Body of pancreas (tissue), 4 donors: ENCODE results near the gene LCN15. TPM values are rescaled to one million over a fixed set of nuclear protein-coding genes. Genes with fewer than 3 reads are reported as not detected.

ENCODE experiments used
- ATAC-seq: fragments of 150-250 bp; one replicate; pipeline ENCODE4 v1.9.1; 2016
- DNase-seq, 4 donors: peaks; one replicate each; pipeline ENCODE4 v3.0.0-alpha.2; 2019
- H3K27ac ChIP-seq, 4 donors: fragments of 200-600 bp; sonication (generic); 1 replicate in 3 of 4; 2 replicates in 1 of 4; pipeline versions ENCODE4 v1.5.1 to v1.6.1; 2016 to 2019; ENCODE audit warnings: mild to moderate bottlenecking in 1 of 4, mixed read lengths in 1 of 4, moderate library complexity in 1 of 4
- H3K27me3 ChIP-seq, 2 donors: fragments of 200-600 bp; sonication (generic); one replicate each; pipeline ENCODE4 v1.6.0; 2016; ENCODE audit warnings: mild to moderate bottlenecking in 1 of 2
- H3K36me3 ChIP-seq, 2 donors: fragments of 200-600 bp; sonication (generic); replicated peaks in 1 of 2; 2 replicates each; pipeline ENCODE4 v1.5.1; 2016; ENCODE audit warnings: low read depth in 2 of 2; ENCODE audit not compliant: insufficient read depth in 1 of 2
- H3K4me1 ChIP-seq: fragments of 200-600 bp; sonication (generic); one replicate; pipeline ENCODE4 v1.6.0; 2016
- H3K4me3 ChIP-seq, 2 donors: fragments of 200-600 bp; sonication (generic); 1 replicate in 1 of 2; 2 replicates in 1 of 2; pipeline ENCODE4 v1.5.1; 2016 to 2019
- H3K9me3 ChIP-seq, 3 donors: fragments of 200-600 bp; sonication (generic); 1 replicate in 2 of 3; 2 replicates in 1 of 3; pipeline ENCODE4 v1.5.1; 2016
- POLR2A ChIP-seq, 3 donors: fragments of 450-650 bp; IDR thresholded peaks; one replicate each; pipeline ENCODE4 v1.6.1; 2016; ENCODE audit warnings: antibody characterized with exemption in 3 of 3, mild to moderate bottlenecking in 2 of 3
- WGBS, 2 donors: methylation state at CpG; one replicate each; pipeline ENCODE4 v1.1.5; 2017; 5-methylcytosine and 5-hydroxymethylcytosine counted together
- intact Hi-C: fragments of 100-400 bp; cut with DNase I; formaldehyde crosslinking; loops from one replicate; pipeline ENCODE4 v1.15.1; 2023
- total RNA-seq, 2 donors: library from RNA; depleted of rRNA; stranded (reverse); fragments of >200 nt; gene quantifications; one replicate each; pipeline ENCODE4 v1.1.0, GENCODE V29; 2016
- TF ChIP-seq, protein P1 (sequence below), 7 experiments: fragments of 450-650 bp in 4 of 7; fragments of 200-600 bp in 3 of 7; sonication (generic) in 3 of 7; IDR thresholded peaks; one replicate each; pipeline ENCODE4 v1.5.1; 2016 to 2019; ENCODE audit warnings: antibody characterized with exemption in 7 of 7

The LCN15 gene
- total RNA-seq, 2 donors from 2014 or later: not detected

DNA sequence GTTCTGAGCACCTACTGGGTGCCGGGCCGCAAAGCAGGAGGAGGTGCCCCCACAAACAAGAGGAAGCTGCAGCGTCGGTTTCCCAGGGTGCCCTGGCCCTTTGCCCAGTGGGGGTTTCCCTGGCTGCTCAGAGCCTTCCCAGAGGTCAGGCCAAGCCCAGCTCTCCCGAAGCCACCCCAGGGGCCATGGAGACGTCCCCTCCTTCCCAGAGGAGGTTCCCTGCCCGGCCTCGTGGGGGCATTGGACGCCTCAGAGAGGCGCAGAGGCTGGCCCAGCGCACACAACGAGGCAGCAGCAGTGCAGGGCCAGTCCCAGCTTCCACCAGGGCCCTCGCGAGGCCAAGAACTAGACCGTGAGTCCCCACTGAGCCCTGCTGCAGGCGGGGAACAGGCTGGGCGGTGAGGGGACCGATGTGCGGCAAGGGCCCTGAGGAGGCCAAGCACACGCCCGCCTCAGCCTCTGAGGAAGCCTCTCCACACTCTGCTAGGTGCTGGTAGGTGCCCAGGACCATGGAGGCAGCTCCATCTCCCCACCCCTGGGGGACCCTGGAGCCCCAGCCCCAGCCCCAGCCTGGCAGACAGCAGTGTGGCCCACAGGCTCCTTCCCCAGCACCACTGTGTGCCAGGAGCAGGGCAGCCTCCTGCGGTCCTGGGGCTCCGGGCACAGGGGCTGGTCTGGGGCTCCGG, 45.0 kb downstream of the LCN15 start:
- H3K4me1 ChIP-seq: peaks cover 19% of the 10 kb centered on the region
- ATAC-seq (peak; percentile 9), DNase-seq (peak in 2 of 4 donors; percentile 38 to 50)
- no peaks in the 10 kb centered on the region for H3K27me3 ChIP-seq
- H3K36me3 ChIP-seq: peaks cover 8 to 13% of the 10 kb centered on the region in 2 donors
- 31 to 62% methylated on average over 4 to 24 of the region's 24 CpGs for WGBS, 2 donors
- H3K27ac ChIP-seq: no peak overlapping the region
- intact Hi-C loops: no loop called here
- H3K9me3 ChIP-seq: no peaks in the 10 kb centered on the region
- no peak overlapping the region for H3K4me3 ChIP-seq
- TF ChIP-seq, protein P1, sequence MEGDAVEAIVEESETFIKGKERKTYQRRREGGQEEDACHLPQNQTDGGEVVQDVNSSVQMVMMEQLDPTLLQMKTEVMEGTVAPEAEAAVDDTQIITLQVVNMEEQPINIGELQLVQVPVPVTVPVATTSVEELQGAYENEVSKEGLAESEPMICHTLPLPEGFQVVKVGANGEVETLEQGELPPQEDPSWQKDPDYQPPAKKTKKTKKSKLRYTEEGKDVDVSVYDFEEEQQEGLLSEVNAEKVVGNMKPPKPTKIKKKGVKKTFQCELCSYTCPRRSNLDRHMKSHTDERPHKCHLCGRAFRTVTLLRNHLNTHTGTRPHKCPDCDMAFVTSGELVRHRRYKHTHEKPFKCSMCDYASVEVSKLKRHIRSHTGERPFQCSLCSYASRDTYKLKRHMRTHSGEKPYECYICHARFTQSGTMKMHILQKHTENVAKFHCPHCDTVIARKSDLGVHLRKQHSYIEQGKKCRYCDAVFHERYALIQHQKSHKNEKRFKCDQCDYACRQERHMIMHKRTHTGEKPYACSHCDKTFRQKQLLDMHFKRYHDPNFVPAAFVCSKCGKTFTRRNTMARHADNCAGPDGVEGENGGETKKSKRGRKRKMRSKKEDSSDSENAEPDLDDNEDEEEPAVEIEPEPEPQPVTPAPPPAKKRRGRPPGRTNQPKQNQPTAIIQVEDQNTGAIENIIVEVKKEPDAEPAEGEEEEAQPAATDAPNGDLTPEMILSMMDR (IDR thresholded peaks at IDR 0.05): no peak
- TF ChIP-seq POLR2A (IDR thresholded peaks at IDR 0.05): no peak

DNA sequence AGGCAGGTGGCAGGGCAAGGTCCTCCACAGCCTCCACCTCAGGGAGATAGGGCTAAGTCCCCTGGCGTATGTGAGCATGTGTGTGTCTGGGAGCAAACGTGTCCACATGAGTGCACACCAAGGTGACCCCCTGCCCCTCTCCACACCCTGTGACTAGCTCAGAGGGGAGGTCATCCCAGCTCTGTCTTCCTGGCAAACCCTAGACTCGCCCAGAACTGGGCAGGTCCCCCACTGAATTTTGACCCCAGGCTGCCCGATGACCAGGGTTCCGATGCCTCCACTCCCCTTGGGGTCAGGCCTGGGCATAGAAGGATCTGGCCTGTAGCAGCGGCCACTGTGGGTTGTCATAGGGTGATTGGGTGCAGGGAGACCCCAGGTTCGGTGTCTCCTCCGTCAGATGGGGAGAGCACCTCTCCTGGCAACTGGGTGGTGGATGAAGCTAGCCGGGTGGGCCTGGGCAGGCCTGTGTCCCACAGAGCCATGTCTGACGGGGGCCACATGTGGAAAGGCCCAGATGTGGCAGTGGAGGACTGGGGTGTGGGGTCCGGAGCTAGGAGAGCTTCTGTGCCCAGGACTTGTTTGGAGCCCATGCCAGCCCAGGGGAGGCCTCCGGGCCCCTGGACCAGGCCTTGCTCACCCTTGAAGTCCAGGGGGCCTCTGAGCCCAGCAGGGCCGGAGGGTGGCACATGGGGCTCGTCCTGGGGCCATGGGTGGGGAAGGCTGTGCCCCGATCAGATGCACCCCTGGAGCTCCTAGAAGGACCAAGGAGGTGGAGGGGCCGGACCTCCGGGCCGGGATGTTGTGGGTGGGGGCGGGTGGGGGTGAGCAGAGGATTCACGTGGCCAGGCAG, 45.7 kb downstream of the LCN15 start:
- TF ChIP-seq, protein P1 (IDR thresholded peaks at IDR 0.05): no peak
- Histone ChIP-seq H3K27me3 (no peaks in the 10 kb centered on the region), H3K27ac (no peak overlapping the region), H3K9me3 (no peaks in the 10 kb centered on the region), H3K4me3 (no peak overlapping the region), H3K36me3 (peaks cover 2 to 8% of the 10 kb centered on the region in 2 donors), H3K4me1 (peaks cover 18% of the 10 kb centered on the region)
- no peak for ATAC-seq
- intact Hi-C loops: no loop called here
- no peak for DNase-seq
- WGBS, 2 donors: 59 to 79% methylated on average over 8 to 19 of the region's 20 CpGs

DNA sequence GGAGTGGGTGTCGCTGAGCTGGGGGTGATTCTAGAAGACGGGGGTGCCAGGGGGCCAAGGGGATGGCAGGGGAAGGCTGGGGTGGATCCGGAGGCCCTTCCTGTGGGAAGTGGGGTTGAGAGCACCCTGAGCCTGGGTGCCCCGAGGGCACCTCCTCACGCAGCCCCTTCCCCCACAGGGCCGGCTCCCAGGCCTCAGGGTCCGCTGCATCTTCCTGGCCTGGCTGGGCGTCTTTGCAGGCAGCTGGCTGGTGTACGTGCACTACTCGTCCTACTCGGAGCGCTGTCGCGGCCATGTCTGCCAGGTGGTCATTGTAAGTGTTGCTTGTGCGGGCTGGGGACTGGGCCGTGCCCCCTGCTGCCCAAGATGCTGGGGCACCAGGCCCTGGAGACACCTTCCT, 46.9 kb downstream of the LCN15 start:
- H3K36me3 ChIP-seq: no peaks in the 10 kb centered on the region
- no peak overlapping the region for H3K27ac ChIP-seq
- no peaks in the 10 kb centered on the region for H3K27me3 ChIP-seq
- H3K9me3 ChIP-seq: no peaks in the 10 kb centered on the region
- intact Hi-C loops: no loop called here
- WGBS, 2 donors: 82 to 94% methylated on average over 4 to 16 of the region's 16 CpGs
- DNase-seq: no peak
- TF ChIP-seq, protein P1 (IDR thresholded peaks at IDR 0.05): no peak
- TF ChIP-seq POLR2A (IDR thresholded peaks at IDR 0.05): no peak
- ATAC-seq: no peak
- H3K4me1 ChIP-seq: peaks cover 24% of the 10 kb centered on the region
- H3K4me3 ChIP-seq: no peak overlapping the region

DNA sequence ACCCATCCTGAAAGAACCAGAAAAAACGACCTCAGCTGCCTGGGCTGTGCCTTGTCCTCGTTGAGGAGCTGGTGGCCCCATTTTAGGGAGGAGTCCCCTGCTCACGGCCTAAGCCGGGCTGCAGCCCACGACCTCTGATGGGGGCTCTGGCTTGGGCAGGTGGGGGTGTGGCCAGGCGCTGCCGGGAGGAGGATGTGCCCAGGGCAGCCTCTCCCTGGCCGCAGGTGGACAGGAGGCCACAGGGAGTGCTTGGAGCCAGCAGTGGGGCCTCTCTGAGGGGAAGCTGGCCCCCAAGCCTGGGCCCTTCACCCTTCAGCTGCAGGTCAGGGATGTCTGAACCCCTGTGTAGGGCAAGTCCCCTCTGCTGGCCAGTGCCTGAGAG, 49.4 kb downstream of the LCN15 start:
- H3K9me3 ChIP-seq: no peaks in the 10 kb centered on the region
- intact Hi-C loops: no loop called here
- no peak for DNase-seq
- TF ChIP-seq, protein P1 (IDR thresholded peaks at IDR 0.05): no peak
- TF ChIP-seq POLR2A (IDR thresholded peaks at IDR 0.05): no peak
- H3K27ac ChIP-seq: peak overlapping the region in 2 of 4 donors; percentile 36 to 39
- peaks cover 31% of the 10 kb centered on the region for H3K4me1 ChIP-seq
- H3K27me3 ChIP-seq: no peaks in the 10 kb centered on the region
- 55 to 79% methylated on average over 7 to 8 of the region's 8 CpGs for WGBS, 2 donors
- H3K36me3 ChIP-seq: no peaks in the 10 kb centered on the region
- ATAC-seq: no peak
- no peak overlapping the region for H3K4me3 ChIP-seq
